HG02870 (cell line): ENCODE measurements around the gene KRTAP1-1.
"Not testable (repeated sequence)": the region's sequence is repeated elsewhere in the genome, so short reads cannot be mapped to it uniquely, and the experiment has no call there.

Source experiments
- ATAC-seq: cut with Tn5 transposase; IDR thresholded peaks from one replicate; pipeline ENCODE4 v1.9.1; 2021; ENCODE audit warnings: mild to moderate bottlenecking, moderate library complexity; ENCODE audit not compliant: unreplicated experiment

The KRTAP1-1 gene

DNA sequence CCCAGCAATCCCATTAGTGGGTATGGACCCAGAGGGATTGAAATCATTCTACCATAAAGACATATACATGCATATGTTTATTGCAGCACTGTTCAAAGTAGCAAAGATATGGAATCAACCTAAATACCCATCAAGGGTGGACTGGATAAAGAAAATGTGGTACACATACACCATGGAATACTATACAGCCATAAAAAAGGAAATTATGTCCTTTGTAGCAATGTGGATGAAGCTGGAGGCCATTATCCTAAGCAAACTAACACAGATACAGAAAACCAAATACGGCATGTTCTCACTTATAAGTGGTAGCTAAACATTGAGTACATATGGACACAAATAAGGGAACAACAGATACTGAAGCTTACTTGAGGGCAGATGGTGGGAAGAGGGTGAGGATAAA lies 16.3 kb upstream of the KRTAP1-1 start:
- ATAC-seq, result no peak

DNA sequence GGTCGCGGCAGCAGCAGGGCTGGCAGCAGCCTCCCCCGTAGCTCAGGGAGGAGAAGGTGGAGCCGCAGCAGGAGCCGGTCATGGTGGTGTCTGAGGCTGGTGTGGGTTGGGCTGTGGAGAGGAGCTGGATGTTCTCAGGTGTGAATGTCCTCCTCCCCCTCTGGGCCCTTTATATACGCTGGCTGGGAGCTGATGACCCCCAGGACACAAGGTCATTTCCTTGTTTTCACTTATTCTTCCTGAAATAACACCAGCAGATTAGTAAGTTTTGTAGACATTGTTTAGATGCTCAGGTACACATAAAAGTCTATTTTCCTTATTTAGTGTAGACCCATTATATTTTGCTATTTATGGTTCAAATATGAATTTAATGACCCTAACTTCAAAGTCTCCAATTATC lies 13.9 kb upstream of the KRTAP1-1 start, which contains the start of gene KRTAP2-2:
Gene KRTAP2-2, minus strand, starts transcription at position 101 of the 400 bp plus-strand sequence. Its CDS starts 19 bp downstream, at position 82.
- not testable (repeated sequence) for ATAC-seq

DNA sequence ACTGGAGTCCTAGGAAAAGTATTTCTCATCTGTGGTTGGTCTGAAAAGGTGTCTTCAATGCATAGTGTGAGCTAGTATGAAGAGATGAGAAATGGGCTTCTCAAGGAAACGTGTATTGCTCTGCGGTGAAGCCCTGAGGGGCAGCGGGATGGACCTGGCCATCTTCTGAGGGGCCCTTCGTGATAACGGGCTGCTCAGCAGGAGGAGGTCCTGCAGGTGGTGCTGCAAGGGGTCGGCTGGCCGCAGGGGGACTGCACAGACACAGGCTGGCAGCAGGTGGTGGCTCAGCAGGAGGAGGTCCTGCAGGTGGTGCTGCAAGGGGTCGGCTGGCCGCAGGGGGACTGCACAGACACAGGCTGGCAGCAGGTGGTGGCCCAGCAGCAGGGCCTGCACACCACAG lies 13.3 kb upstream of the KRTAP1-1 start:
- ATAC-seq, result not testable (repeated sequence)

DNA sequence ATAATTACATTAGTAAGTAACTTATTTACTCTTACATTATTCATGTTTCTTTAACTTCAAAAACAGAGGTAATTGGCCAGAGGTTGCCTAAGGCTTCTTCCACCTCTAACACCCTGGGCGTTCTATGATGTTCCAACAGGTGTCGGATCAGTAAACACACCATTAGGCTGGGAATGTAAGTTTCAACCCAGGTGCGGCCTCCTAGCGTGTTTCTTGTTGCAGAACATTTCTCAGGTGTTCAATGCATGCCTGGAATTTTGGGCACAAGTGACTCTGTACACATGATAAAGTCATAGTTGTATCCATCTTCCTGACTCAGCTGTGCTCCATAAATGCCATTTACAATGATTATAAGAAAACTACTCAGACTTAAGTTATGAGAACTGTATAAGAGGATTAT lies 12.8 kb upstream of the KRTAP1-1 start:
- ATAC-seq, result no peak

DNA sequence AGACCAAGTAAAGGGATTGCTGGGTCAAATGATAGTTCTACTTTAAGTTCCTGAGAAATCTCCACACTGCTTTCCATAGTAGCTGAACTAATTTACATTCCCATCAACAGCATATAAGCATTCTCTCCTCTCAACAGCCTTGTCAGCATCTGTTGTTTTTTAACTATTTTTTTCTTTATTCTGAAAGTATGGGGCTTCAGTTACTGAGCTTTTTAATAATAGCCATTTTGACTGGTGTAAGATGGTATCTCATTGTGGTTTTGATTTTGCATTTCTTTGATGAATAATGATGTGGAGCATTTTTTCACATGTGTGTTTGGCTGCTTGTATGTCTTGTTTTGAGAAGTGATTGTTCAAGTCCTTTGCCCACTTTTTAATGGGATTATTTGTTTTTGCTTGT lies 11.3 kb upstream of the KRTAP1-1 start:
- ATAC-seq, result no peak

DNA sequence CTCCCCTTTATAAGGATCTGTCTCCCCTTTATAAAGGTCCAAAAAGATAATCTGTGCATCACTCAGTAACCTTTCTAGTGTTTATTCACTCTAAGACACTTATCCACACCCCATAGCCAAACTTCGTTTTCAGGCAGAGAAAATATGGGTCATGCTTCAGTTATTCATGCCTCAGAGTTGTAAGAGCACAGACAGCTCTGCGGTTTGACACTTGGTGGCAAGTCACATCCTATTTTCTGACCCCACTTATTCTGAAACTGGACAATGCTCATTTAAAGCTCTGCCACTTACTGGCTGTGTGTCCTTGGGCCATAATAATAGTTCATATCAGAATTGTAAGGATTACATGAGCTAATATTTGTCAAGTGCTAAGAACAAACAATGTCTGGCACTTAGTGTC lies 7.9 kb upstream of the KRTAP1-1 start:
- no peak for ATAC-seq

DNA sequence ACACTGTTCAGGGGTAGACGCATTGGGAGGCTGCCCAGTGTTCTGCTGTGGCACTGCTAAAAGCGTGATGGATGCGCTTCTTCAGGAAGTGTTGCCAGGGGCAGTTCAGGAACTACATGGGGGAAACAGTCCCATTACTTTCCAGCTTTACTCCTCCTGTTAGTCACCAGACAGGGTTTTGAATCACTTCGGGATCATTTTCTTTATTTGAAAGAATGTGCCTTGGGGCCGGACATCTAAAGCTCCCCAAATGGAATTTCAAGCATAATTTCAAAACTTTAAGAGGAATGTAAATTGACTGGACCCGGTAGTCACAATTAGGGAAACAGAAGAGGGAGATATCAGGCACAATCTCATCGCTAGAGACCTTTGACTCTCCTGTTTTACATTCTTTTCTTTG lies 7.2 kb upstream of the KRTAP1-1 start:
- ATAC-seq, result no peak

DNA sequence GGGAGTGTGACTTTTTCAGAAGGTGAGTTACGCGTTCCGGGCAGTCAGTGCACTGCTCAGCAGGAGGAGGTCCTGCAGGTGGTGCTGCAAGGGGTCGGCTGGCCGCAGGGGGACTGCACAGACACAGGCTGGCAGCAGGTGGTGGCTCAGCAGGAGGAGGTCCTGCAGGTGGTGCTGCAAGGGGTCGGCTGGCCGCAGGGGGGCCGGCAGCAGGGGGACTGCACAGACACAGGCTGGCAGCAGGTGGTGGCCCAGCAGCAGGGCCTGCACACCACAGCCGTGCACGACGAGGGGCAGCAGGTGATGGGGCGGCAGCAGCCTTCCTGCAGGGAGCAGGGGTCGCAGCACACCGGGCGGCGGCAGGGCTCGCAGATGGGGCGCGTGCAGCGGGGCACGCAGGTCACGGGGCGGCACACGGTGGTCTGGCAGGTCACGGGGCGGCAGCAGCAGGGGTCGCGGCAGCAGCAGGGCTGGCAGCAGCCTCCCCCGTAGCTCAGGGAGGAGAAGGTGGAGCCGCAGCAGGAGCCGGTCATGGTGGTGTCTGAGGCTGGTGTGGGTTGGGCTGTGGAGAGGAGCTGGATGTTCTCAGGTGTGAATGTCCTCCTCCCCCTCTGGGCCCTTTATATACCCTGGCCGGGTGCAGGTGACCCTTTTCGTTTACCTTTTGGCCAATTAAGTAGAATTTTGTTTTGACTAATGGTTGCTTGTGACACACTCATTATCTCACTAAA lies 5.7 kb upstream of the KRTAP1-1 start, which contains the start of gene KRTAP2-1:
Gene KRTAP2-1, minus strand, starts transcription at position 582 of the 731 bp plus-strand sequence. Its CDS starts 49 bp downstream, at position 533.
- ATAC-seq, result not testable (repeated sequence)

DNA sequence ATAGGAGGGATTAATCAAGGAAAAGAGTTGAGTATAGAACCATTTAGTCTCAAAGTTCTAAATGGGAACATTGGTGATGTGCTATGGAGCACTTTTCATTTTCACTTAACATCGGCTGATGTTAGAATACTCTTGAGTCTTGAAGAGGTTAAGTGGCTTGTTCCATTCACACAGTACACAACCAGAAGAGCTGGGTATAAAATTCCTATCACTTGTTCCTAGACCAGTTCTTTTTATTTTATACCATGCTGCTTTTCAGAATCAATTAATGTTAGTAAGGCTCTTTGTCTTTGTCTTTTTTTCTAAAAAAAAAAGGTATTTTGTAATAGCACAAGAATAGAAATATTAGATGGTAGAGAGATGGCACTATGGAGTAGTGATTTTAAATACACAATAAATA lies 1.7 kb upstream of the KRTAP1-1 start:
- ATAC-seq, result no peak

DNA sequence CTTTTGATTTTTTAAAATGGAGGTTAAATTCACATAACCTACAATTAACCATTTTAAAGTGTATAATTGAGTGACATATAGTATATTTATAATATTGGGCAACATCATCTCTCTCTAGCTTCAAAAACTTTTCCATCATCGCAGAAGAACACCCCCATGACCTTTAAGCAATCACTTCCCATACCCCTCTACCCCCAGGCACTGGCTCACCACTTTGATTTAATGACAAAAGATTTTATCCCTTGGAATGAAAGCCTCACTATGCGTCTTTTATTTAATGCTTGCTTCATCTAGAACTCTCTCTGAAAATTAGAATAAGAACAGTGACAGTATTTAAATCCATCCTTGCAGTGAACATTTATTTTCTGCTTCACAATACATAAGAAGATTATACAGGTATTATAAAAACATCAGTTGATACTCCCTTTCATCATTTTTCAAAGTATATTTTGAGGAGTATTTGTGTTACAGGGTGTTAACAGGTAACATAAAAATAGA lies 3.3 kb downstream of the KRTAP1-1 start:
- ATAC-seq, result no peak

DNA sequence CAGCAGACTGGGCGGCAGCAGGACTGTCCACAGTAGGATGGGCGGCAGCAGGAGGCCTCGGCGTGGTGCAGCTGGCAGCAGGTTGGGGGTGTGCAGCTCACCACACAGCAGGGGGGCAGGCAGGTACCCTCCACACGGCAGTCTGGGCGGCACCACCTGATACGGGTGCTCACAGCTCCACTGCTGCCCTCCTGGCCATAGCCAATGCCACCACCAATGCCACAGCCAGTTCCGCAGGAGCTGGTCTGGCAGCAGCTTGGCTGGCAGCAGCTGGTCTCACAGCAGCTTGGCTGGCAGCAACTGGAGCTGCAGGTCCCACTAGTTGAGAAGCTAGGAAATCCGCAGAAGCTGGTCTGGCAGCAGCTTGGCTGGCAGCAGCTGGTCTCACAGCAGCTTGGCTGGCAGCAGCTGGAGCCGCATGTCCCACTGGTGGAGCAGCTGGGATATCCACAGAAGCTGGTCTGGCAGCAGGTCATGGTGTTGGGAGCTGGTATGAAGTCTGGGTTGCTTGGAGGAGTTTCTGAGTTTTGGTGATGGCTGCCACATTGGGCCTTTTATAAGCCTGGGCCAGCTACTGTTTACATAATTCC lies 6.8 kb downstream of the KRTAP1-1 start, which contains the start of gene KRTAP1-3:
Gene KRTAP1-3, minus strand, starts transcription at position 529 of the 590 bp plus-strand sequence. Its CDS starts 53 bp downstream, at position 476.
- not testable (repeated sequence) for ATAC-seq

DNA sequence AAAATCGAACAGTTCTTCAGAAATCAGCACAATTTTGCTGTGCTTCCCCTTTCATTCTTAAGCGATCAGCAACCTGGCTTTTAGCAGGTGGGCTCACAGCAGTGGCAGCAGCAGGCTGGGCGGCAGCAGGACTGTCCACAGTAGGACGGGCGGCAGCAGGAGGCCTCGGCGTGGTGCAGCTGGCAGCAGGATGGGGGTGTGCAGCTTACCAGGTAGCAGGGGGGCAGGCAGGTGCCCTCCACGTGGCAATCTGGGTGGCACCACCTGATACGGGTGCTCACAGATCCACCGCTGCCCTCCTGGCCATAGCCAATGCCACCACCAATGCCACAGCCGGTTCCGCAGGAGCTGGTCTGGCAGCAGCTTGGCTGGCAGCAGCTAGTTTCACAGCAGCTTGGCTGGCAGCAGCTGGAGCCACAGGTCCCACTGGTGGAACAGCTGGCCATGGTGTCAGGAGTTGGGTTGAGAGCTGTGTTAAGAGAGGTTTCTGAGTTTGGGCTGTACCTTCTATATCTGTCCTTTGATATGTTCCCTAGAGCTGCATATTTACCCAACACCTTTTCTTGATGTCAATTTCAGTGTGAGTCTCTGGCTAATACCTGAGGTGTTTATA lies 11.5 kb downstream of the KRTAP1-1 start, which contains the start of gene KRTAP1-4:
Gene KRTAP1-4, minus strand, starts transcription at position 563 of the 613 bp plus-strand sequence. Its CDS starts 117 bp downstream, at position 446.
- ATAC-seq, result no peak

DNA sequence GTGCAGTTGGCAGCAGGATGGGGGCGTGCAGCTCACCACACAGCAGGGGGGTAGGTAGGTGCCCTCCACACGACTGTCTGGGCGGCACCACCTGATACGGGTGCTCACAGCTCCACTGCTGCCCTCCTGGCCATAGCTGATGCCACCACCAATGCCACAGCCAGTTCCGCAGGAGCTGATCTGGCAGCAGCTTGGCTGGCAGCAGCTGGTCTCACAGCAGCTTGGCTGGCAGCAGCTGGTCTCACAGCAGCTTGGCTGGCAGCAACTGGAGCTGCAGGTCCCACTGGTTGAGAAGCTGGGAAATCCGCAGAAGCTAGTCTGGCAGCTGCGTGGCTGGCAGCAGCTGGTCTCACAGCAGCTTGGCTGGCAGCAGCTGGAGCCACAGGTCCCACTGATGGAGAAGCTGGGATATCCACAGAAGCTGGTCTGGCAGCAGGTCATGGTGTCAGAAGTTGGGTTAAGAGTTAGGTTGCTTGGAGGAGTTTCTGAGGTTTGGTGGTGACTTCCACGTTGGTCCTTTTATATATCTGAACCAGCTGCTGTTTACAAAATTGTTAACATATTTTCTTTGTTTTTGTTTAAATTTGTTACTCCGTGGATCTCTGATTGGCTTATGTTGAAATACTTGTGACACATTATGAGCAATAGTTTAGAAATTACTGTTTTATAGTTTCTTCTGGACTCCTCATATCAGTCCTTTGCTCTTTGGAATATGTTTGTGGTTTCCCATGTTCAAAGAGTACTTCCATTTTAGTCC lies 14.4 kb downstream of the KRTAP1-1 start, which contains the start of gene KRTAP1-5:
Gene KRTAP1-5, minus strand, starts transcription at position 494 of the 757 bp plus-strand sequence. Its CDS starts 53 bp downstream, at position 441.
- no peak for ATAC-seq

DNA sequence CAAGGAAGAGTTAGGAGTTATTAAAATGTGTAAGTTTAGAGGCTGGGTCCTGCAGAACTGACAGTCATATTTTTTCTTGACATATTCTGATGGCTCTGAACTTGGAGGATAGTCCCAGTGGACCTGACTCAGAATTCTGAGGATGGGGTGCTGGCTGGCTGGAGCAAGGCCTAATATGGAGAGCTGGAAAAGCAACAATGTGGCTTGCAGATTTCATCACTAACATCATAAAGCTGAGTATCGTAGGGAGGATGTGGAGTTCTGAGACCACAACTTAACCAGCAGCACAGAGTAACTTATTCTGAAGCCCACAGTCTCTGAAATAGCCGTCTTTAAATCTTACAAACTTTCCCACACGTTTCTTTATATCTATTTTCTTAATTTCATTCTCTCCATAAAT lies 16.6 kb downstream of the KRTAP1-1 start:
- ATAC-seq, result no peak

DNA sequence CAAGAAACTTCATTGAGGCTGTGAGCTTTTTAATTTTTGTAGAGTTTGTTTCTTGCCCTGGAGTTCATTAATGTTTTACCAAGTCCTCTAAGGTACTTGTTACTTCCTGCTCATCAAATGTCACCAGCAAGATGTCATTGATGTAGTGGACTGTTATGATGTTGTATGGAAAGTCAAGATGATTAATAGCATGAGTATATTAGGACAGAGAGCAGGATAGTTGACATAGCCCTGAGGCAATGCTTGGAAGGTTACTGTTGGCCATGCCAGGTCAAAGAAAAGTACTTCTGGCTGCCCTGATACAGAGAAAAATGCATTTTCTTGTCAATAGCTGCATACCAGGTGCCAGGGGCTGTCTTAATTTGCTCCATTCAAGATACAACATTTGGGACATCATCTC lies 20.9 kb downstream of the KRTAP1-1 start:
- ATAC-seq, result no peak

DNA sequence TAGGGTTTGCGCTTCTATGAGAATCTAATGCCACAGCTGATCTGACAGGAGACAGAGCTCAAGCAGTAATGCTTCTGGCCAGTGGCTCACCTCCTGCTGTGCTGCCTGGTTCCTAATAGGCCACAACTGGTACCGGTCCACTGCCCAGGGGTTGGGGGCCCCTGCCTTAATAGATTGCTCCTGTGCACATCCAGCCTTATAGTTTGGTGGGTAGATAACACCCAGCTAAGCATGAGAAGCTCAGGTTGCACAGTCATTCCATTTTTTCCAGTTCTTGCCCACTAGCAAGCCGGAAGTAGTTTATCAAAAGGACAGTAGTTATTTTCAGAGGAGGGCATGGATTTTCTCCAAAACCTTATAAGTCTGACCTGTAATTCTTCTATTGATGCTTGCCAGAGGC lies 21.8 kb downstream of the KRTAP1-1 start:
- no peak for ATAC-seq

DNA sequence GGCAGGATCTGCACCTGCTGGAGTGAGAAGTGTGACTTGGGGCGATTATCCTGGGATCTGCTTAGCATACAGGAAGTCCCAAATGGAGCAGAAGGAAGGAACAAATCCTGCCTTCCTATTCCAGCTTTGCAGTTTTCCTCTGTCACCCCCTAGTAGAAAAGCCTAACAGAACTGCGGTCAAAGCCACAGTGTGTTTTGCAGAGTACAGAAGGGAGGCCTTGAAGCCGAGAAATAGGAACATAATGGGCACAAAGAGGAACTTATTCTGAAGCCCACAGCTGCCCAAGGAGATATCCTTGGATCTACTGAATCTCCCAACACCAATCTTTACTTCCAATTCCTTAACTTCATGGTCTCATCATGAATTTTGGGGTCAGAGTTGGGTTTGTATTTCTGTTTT lies 22.7 kb downstream of the KRTAP1-1 start:
- no peak for ATAC-seq

DNA sequence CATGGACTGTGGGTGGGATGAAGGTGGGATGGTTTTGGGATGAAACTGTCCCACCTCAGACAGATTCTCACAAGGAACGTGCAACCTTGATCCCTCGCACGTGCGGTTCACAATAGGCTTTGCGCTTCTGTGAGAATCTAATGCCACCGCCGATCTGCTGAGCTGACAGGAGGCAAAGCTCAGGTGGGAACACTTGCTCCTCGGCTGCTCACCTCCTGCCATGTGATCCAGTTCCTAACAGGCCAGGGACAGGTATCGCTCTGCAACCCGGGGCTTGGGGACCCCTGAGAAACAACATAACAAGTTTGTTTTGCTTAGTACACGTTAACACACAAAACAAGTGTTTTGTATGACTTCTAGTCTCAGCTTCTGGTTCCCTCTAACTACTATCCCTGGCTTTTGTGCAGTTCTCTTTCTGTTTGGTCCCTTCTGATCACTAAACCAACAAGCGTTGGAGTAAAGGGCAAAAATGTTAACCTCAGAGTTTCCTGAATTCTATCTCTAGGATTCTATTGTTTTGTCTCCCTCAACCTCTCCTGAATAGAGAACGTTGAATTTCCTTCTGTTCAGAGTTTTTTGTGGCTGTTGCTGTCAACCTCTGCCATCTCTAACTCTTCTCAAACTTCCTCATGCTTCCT lies 24.6 kb downstream of the KRTAP1-1 start:
- ATAC-seq, result no peak

DNA sequence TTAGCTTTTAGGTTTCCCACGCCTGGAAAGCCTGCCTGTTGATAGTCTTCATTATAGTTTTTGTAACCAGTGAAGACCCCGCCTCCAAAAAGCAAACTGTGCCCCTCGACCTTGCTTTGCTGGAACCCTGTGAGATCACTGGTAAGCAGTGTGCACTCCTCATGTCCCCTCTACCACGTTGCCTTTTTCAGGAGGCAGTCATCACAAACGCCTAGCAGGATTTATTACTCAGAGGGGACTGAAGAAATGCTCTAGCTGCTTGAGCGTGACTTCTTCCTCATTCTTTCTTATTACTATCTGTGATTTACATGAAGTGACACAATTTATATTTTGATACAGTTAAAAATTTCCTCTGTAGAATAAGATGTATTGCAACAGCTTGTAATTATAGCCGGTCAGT lies 25.8 kb downstream of the KRTAP1-1 start:
- ATAC-seq, result no peak

DNA sequence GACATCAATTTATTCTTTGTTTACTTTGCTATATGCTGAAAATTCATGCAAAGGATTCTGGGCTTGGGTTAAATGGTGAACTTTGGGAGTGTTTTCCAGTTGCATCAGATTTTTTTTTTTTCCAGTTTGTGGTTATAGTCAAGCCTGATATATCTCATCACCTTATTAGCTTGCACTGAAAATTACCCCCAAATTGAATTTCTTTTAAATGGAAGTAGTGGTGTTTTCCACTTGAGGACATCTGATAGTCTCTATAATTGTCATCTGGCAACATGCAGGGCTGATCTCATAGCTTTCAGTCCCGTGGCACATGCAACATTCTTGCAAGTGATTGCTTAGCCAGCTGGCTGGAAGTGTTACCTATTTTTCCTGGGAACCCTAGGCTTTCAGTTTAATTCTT lies 27.6 kb downstream of the KRTAP1-1 start:
- no peak for ATAC-seq
